ENCODE measurements around the gene SLC37A4.
"Not testable (repeated sequence)": the region's sequence is repeated elsewhere in the genome, so short reads cannot be mapped to it uniquely, and the experiment has no call there.

Gene SLC37A4

DNA sequence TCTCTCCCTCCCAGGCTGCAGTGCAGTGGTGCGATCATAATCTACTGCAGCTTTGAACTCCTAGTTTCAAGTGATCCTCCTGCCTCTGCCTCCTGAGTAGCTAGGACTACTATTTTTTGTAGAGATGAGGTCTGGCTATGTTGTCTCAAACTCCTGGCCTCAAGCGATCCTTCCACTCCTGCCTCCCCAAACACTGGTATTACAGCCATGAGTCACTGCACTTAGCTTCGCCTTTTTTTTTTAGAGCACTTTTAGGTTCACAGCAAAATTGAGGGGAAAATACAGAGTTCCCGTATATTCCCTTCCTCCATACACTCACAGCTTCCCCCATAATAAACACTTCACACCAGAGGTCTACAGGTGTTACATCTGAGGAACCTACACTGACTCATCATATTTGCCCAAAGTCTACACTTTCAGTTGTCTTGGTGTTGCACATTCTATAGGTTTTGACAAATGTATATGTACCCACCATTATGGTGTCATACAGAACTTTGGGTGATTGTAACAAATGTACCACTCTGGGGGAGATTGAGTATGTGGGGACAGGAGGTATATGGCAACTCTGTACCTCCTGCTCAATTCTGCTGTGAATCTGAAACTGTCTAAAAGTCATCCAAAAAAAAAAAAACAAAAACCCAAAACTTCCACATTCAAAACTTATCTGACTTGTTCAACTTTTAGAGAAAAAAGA, 11.3 kb upstream of the SLC37A4 start:
- H3K4me3 ChIP-seq (ENCODE audit: control insufficient read depth, low read depth, low read length): no peak overlapping the region
- TF ChIP-seq, protein P1, sequence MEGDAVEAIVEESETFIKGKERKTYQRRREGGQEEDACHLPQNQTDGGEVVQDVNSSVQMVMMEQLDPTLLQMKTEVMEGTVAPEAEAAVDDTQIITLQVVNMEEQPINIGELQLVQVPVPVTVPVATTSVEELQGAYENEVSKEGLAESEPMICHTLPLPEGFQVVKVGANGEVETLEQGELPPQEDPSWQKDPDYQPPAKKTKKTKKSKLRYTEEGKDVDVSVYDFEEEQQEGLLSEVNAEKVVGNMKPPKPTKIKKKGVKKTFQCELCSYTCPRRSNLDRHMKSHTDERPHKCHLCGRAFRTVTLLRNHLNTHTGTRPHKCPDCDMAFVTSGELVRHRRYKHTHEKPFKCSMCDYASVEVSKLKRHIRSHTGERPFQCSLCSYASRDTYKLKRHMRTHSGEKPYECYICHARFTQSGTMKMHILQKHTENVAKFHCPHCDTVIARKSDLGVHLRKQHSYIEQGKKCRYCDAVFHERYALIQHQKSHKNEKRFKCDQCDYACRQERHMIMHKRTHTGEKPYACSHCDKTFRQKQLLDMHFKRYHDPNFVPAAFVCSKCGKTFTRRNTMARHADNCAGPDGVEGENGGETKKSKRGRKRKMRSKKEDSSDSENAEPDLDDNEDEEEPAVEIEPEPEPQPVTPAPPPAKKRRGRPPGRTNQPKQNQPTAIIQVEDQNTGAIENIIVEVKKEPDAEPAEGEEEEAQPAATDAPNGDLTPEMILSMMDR (conservative IDR thresholded peaks at IDR 0.05; ENCODE audit: control insufficient read depth, insufficient read depth, low read depth, low read length): no peak
- no peak for DNase-seq (ENCODE audit: low read depth)

GRCh38 chr11:119039471-119039870, 8.8 kb upstream of the SLC37A4 start:
- H3K4me3 ChIP-seq (ENCODE audit: control insufficient read depth, low read depth, low read length); DNase-seq (ENCODE audit: low read depth): not testable (repeated sequence)

DNA sequence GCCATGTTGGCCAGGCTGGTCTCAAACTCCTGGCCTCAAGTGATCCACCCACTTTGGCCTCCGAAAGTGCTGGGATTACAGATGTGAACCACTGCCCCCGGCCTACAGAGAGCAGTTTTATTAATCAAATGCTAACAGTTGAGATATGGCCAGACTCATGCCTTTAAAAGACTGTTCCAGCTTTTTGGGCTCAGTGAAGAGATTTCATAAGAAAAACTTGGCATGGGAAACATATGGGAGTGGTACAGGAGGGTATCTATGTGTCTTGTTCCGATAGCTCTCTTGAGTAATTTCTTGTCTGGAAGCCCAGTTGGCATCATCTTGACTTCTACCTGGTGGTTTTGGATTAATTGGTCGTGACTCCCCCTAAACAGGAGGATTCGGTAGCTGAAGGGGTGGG, 8.2 kb upstream of the SLC37A4 start:
- TF ChIP-seq, protein P1 (conservative IDR thresholded peaks at IDR 0.05; ENCODE audit: control insufficient read depth, insufficient read depth, low read depth, low read length): no peak
- H3K4me3 ChIP-seq (ENCODE audit: control insufficient read depth, low read depth, low read length): no peak overlapping the region
- no peak for DNase-seq (ENCODE audit: low read depth)

DNA sequence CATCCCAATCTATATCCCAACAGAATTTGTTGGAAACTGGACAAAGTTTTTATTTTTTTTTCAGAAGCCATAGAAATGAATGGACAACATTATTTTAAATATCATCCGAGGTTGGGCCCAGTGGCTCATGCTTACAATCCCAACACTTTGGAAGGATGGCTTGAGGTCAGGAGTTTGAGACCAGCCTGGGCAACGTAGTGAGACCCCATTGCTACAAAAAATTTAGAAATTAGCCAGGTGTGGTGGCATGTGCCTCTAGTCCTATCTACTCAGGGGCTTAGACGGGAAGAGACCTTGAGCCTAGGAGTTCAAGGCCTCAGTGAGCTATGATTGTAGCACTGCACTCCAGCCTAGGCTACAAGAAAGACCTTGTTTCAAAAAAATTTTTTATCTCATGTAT, 4.1 kb upstream of the SLC37A4 start:
- no peak overlapping the region for H3K4me3 ChIP-seq (ENCODE audit: control insufficient read depth, low read depth, low read length)
- DNase-seq (ENCODE audit: low read depth): no peak
- TF ChIP-seq, protein P1 (conservative IDR thresholded peaks at IDR 0.05; ENCODE audit: control insufficient read depth, insufficient read depth, low read depth, low read length): no peak

DNA sequence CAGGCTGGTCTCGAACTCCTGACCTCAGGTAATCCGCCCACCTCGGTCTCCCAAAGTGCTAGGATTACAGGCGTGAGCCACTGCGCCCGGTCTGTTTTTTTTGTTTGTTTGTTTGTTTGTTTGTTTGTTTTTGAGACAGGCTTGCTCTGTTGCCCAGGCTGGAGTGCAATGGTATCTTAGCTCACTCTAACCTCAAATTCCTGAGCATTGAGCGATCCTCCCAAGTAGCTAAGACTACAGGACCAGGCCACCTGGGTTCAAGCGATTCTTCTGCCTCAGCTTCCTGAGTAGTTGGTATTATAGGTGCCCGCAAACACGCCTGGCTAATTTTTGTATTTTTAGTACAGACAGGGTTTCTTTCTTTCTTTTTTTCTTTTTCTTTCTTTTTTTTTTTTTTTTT, 2.7 kb upstream of the SLC37A4 start:
- DNase-seq (ENCODE audit: low read depth); H3K4me3 ChIP-seq (ENCODE audit: control insufficient read depth, low read depth, low read length): not testable (repeated sequence)

GRCh38 chr11:119031912-119032280, 1.2 kb upstream of the SLC37A4 start:
- no peak overlapping the region for H3K4me3 ChIP-seq (ENCODE audit: control insufficient read depth, low read depth, low read length)
- TF ChIP-seq, protein P1 (conservative IDR thresholded peaks at IDR 0.05; ENCODE audit: control insufficient read depth, insufficient read depth, low read depth, low read length): no peak
- no peak for DNase-seq (ENCODE audit: low read depth)

DNA sequence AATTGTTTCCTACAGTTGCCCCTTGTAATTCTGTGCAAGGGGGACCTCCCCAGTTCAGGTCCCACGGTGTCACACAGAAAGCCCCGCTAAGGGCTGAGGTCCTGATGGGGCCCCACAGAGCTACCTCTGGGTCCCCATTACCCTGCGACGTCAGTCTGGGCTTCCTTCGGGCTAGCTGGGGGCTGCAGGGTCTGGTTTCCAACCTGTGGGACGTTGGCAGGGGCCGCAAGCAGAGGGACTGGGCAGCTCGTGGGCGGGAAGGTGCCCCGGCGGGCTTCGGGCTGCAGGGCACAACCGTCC, 698 bp downstream of the SLC37A4 start:
- no peak for DNase-seq (ENCODE audit: low read depth)
- H3K4me3 ChIP-seq (ENCODE audit: control insufficient read depth, low read depth, low read length): peak overlapping the region; percentile 69
- TF ChIP-seq, protein P1 (conservative IDR thresholded peaks at IDR 0.05; ENCODE audit: control insufficient read depth, insufficient read depth, low read depth, low read length): no peak

DNA sequence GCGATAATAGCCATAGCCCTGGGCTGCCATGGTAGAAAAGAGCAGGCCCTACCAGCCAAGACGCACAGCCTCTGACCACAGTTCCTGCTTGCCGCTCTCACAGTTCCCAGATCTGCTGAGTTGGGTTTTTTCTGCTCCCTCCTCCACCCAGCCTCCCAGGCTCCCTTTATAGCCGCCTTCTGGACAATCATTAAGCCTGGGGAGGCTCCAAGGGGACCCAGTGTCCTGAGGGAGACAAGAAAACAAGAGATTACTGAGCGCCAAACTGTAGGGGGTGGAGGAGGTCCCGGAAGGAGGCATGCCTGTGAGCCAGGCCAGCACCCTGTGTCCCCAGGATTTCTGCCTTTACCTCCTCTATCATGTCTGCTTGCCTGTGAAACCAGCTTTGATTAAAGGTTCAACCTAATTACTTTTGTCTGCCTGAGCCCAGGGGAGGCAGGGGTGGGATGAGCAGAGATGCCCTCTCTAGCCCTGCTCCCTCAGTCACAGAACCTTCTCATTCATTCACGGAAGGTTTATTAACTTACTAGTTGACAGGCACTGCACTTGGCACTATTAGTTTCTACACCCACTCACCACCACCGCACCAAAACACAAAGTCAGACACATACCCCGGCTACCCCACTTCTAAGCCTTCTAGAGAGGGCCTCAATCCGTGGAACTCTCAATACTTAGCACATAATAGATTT, 1.2 kb downstream of the SLC37A4 start:
- DNase-seq (ENCODE audit: low read depth): no peak
- peak overlapping the region; percentile 69 for H3K4me3 ChIP-seq (ENCODE audit: control insufficient read depth, low read depth, low read length)
- TF ChIP-seq, protein P1 (conservative IDR thresholded peaks at IDR 0.05; ENCODE audit: control insufficient read depth, insufficient read depth, low read depth, low read length): no peak

Measured in fibroblast of mammary gland (primary cell).